SU-DHL-6 (cell line): ENCODE results near the gene PTPRN2.

Experiments
- EZH2phosphoT487 ChIP-seq: fragments of 200-600 bp; sonication (generic), shearing (Covaris generic); conservative IDR thresholded peaks from 2 replicates; pipeline ENCODE4 v1.6.1; 2018; ENCODE audit warnings: mild to moderate bottlenecking, antibody characterized with exemption, low read length, moderate library complexity, mixed read lengths
- TF ChIP-seq, protein P1 (sequence below): fragments of 200-600 bp; sonication (generic); IDR thresholded peaks from one replicate; pipeline ENCODE4 v1.5.1; 2017; ENCODE audit warnings: antibody characterized with exemption, mild to moderate bottlenecking, low read length, moderate library complexity; ENCODE audit not compliant: insufficient read depth, poor library complexity, severe bottlenecking

DNA sequence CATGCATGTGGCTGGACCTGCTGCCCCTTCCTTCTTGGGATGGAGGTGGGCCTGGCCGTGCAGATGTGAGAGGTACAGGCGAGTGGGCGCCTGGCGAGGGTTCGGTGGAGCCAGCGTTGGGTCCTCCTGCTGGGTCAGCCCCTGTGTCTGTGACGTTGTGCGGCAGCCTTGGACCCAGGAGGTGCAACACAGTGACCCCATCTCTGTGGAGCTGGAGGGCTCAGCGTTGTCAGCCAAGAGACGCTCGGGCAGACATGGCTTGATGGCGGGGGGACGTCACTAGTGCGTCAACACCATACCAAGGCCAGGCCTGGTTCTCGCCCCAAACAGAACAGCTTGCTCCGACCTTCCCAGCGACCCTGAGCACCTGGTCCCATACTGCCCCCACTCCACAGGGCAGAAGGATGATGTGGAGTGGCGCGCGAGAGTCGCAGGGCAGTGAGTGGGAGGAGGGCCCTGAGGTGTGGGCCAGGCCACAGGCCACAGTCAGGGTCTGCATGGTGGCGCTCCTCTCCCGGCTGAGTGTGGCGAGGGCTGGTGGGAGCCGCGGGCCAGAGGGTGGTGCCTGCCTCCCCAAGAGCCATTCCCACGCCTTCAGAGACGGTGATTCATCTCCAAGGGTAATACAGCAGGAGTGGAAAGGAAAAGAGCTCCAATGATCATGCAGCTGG is 1066.4 kb downstream of the PTPRN2 start:
- TF ChIP-seq, protein P1, sequence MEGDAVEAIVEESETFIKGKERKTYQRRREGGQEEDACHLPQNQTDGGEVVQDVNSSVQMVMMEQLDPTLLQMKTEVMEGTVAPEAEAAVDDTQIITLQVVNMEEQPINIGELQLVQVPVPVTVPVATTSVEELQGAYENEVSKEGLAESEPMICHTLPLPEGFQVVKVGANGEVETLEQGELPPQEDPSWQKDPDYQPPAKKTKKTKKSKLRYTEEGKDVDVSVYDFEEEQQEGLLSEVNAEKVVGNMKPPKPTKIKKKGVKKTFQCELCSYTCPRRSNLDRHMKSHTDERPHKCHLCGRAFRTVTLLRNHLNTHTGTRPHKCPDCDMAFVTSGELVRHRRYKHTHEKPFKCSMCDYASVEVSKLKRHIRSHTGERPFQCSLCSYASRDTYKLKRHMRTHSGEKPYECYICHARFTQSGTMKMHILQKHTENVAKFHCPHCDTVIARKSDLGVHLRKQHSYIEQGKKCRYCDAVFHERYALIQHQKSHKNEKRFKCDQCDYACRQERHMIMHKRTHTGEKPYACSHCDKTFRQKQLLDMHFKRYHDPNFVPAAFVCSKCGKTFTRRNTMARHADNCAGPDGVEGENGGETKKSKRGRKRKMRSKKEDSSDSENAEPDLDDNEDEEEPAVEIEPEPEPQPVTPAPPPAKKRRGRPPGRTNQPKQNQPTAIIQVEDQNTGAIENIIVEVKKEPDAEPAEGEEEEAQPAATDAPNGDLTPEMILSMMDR = no peak
- no peak for TF ChIP-seq EZH2phosphoT487
